H1 (cell line): ENCODE results near the gene DSG2. TPM values are rescaled to one million over a fixed set of nuclear protein-coding genes. Genes with fewer than 3 reads are reported as not detected.

Experiments
- CTCF ChIA-PET: fragments of 300-600 bp; sonication (Branson Sonifier 250); formaldehyde crosslinking; loops from one replicate; lab custom pipeline; 2021; ENCODE audit not compliant: partially characterized antibody; lab: Charles Lee
- POLR2A ChIA-PET: fragments of 300-600 bp; sonication (Branson Sonifier 250); formaldehyde crosslinking; loops from one replicate; lab custom pipeline; 2021; ENCODE audit warnings: inconsistent platforms; ENCODE audit not compliant: partially characterized antibody; lab: Charles Lee
- DNase-seq, 2 experiments: peaks; one replicate each; pipeline versions ENCODE4 v3.0.0 to v3.0.0-alpha.2; 2010 to 2022; ENCODE audit warnings: low spot score in 2 of 2, low read depth in 1 of 2, mixed read lengths in 1 of 2
- FAIRE-seq: peaks from 2 replicates; lab custom pipeline; 2011; peaks lifted over from hg19 to GRCh38; lab: Jason Lieb, UNC
- H2AFZ ChIP-seq: 2 replicates; pipeline ENCODE4 v1.8.1; 2012; ENCODE audit warnings: low read length, inconsistent platforms
- H2AK5ac ChIP-seq: 2 replicates; pipeline ENCODE4 v1.6.1; 2013; ENCODE audit warnings: low read depth, low read length
- H2BK120ac ChIP-seq: replicated peaks from 2 replicates; pipeline ENCODE3; 2013; ENCODE audit warnings: low read depth, low read length, inconsistent platforms
- H2BK12ac ChIP-seq: 2 replicates; pipeline ENCODE4 v1.6.1; 2013; ENCODE audit warnings: low read depth, low read length
- H2BK15ac ChIP-seq: 2 replicates; pipeline ENCODE4 v1.6.1; 2013; ENCODE audit warnings: low read length
- H2BK20ac ChIP-seq: 2 replicates; pipeline ENCODE4 v1.6.1; 2013; ENCODE audit warnings: low read length
- H2BK5ac ChIP-seq: 2 replicates; pipeline ENCODE4 v1.6.1; 2013; ENCODE audit warnings: low read depth, low read length
- H3K14ac ChIP-seq: 2 replicates; pipeline ENCODE4 v1.6.1; 2013; ENCODE audit warnings: inconsistent platforms; ENCODE audit not compliant: insufficient read length
- H3K18ac ChIP-seq: 2 replicates; pipeline ENCODE4 v1.6.1; 2013; ENCODE audit warnings: low read length; ENCODE audit errors: extremely low read depth
- H3K23ac ChIP-seq: 2 replicates; pipeline ENCODE4 v1.6.1; 2013; ENCODE audit warnings: inconsistent platforms; ENCODE audit not compliant: insufficient read length
- H3K23me2 ChIP-seq: 2 replicates; pipeline ENCODE4 v1.6.1; 2013; ENCODE audit warnings: low read depth, low read length
- H3K27ac ChIP-seq: 2 replicates; pipeline ENCODE4 v1.6.1; 2011; ENCODE audit warnings: low read depth, low read length, inconsistent platforms
- H3K27me3 ChIP-seq, 4 experiments: replicated peaks in 1 of 4; 1 replicate in 1 of 4; 2 replicates in 3 of 4; pipeline versions ENCODE4 v1.6.1 to v1.8.1; 2011 to 2013; ENCODE audit warnings: low read length in 3 of 4, mild to moderate bottlenecking in 3 of 4, inconsistent platforms in 2 of 4, mixed read lengths in 2 of 4, moderate library complexity in 1 of 4; ENCODE audit not compliant: control insufficient read depth in 3 of 4, insufficient read depth in 3 of 4; ENCODE audit errors: extremely low read depth in 1 of 4
- H3K36me3 ChIP-seq, 4 experiments: 2 replicates each; pipeline versions ENCODE4 v1.6.1 to v1.8.1; 2011 to 2013; ENCODE audit warnings: mild to moderate bottlenecking in 4 of 4, low read length in 3 of 4, moderate library complexity in 2 of 4, control low read depth in 1 of 4, inconsistent platforms in 1 of 4; ENCODE audit not compliant: insufficient read depth in 4 of 4, control insufficient read depth in 2 of 4
- H3K4ac ChIP-seq: replicated peaks from 2 replicates; pipeline ENCODE3; 2013; ENCODE audit warnings: low read length, low read depth, mixed read lengths, inconsistent platforms; ENCODE audit not compliant: insufficient read length
- H3K4me1 ChIP-seq, 4 experiments: replicated peaks in 1 of 4; 1 replicate in 1 of 4; 2 replicates in 3 of 4; pipeline versions ENCODE4 v1.6.1 to v1.8.1; 2011 to 2013; ENCODE audit warnings: low read length in 3 of 4, inconsistent platforms in 2 of 4, mixed read lengths in 1 of 4; ENCODE audit not compliant: insufficient read depth in 4 of 4, control insufficient read depth in 3 of 4
- H3K4me2 ChIP-seq, 2 experiments: 2 replicates each; pipeline versions ENCODE4 v1.6.1 to v1.8.1; 2011 to 2013; ENCODE audit warnings: low read depth in 2 of 2, low read length in 2 of 2, control low read depth in 1 of 2, inconsistent platforms in 1 of 2, mild to moderate bottlenecking in 1 of 2; ENCODE audit not compliant: insufficient read depth in 1 of 2
- H3K4me3 ChIP-seq, 4 experiments: fragments of 200-600, 300-600 bp in 1 of 4; sonication (generic), shearing (Covaris generic), sonication (Bioruptor Twin) in 1 of 4; 2 replicates each; pipeline versions ENCODE4 v1.5.1 to v1.8.1; 2011 to 2016; ENCODE audit warnings: low read length in 4 of 4, low read depth in 3 of 4, control low read depth in 2 of 4, inconsistent platforms in 2 of 4, mild to moderate bottlenecking in 2 of 4, mixed read lengths in 1 of 4, moderate library complexity in 1 of 4; ENCODE audit not compliant: insufficient read depth in 2 of 4; ENCODE audit errors: extremely low read depth in 1 of 4
- H3K56ac ChIP-seq: replicated peaks from 2 replicates; pipeline ENCODE3; 2013; ENCODE audit warnings: low read depth, mild to moderate bottlenecking, mixed read lengths, low read length, inconsistent platforms; ENCODE audit not compliant: insufficient read length
- H3K79me1 ChIP-seq: 2 replicates; pipeline ENCODE4 v1.6.1; 2013; ENCODE audit warnings: low read depth, low read length, control low read depth
- H3K79me2 ChIP-seq, 2 experiments: 2 replicates each; pipeline versions ENCODE4 v1.6.1 to v1.8.1; 2012 to 2013; ENCODE audit warnings: low read length in 2 of 2, mild to moderate bottlenecking in 2 of 2, inconsistent platforms in 1 of 2; ENCODE audit not compliant: insufficient read depth in 2 of 2, control insufficient read depth in 1 of 2
- H3K9ac ChIP-seq, 4 experiments: replicated peaks in 1 of 4; 1 replicate in 1 of 4; 2 replicates in 3 of 4; pipeline versions ENCODE4 v1.6.1 to v1.8.1; 2011 to 2013; ENCODE audit warnings: low read depth in 3 of 4, low read length in 3 of 4, control low read depth in 2 of 4, mild to moderate bottlenecking in 2 of 4, moderate library complexity in 2 of 4, inconsistent platforms in 1 of 4; ENCODE audit errors: extremely low read depth in 1 of 4
- H3K9me3 ChIP-seq, 2 experiments: 2 replicates each; pipeline versions ENCODE4 v1.6.1 to v1.8.1; 2012 to 2013; ENCODE audit warnings: mild to moderate bottlenecking in 2 of 2, moderate library complexity in 2 of 2, control low read depth in 1 of 2, inconsistent platforms in 1 of 2, low read depth in 1 of 2, low read length in 1 of 2, mixed read lengths in 1 of 2; ENCODE audit not compliant: insufficient read depth in 2 of 2
- H4K20me1 ChIP-seq, 2 experiments: replicated peaks in 1 of 2; 2 replicates each; pipeline versions ENCODE3 to v1.8.1; 2011 to 2013; ENCODE audit warnings: inconsistent platforms in 2 of 2, low read length in 2 of 2, mild to moderate bottlenecking in 1 of 2; ENCODE audit not compliant: insufficient read depth in 2 of 2, control insufficient read depth in 1 of 2
- H4K5ac ChIP-seq: 2 replicates; pipeline ENCODE4 v1.6.1; 2013; ENCODE audit warnings: low read length, low read depth, mixed read lengths, inconsistent platforms; ENCODE audit not compliant: insufficient read length
- H4K8ac ChIP-seq: 2 replicates; pipeline ENCODE4 v1.8.0; 2013; ENCODE audit warnings: mild to moderate bottlenecking, moderate library complexity, low read length, inconsistent platforms; ENCODE audit not compliant: insufficient read depth; ENCODE audit errors: extremely low read depth
- H4K91ac ChIP-seq: replicated peaks from 2 replicates; pipeline ENCODE3; 2013; ENCODE audit warnings: low read length, mixed read lengths, inconsistent platforms; ENCODE audit not compliant: insufficient read length
- BACH1 ChIP-seq: IDR thresholded peaks from 2 replicates; pipeline ENCODE4 v1.6.1; 2012; ENCODE audit warnings: low read length, improper control_type of control experiment
- BCL11A ChIP-seq, 2 experiments: IDR thresholded peaks; one replicate each; pipeline ENCODE4 v1.6.1; 2011; ENCODE audit warnings: low read depth in 2 of 2, low read length in 2 of 2, mild to moderate bottlenecking in 2 of 2
- EP300 ChIP-seq, 2 experiments: IDR thresholded peaks; 1 replicate in 1 of 2; 2 replicates in 1 of 2; pipeline ENCODE4 v1.6.1; 2011 to 2012; ENCODE audit warnings: low read depth in 2 of 2, low read length in 2 of 2, mild to moderate bottlenecking in 2 of 2, borderline replicate concordance in 1 of 2, inconsistent platforms in 1 of 2, moderate library complexity in 1 of 2
- FOSL1 ChIP-seq: IDR thresholded peaks from 2 replicates; pipeline ENCODE4 v1.6.1; 2011; ENCODE audit warnings: mild to moderate bottlenecking, low read depth, low read length, moderate library complexity; ENCODE audit not compliant: insufficient read depth
- POLR2A ChIP-seq, 2 experiments: IDR thresholded peaks; 1 replicate in 1 of 2; 2 replicates in 1 of 2; pipeline ENCODE4 v1.6.1; 2011; ENCODE audit warnings: low read depth in 2 of 2, low read length in 2 of 2, mild to moderate bottlenecking in 2 of 2; ENCODE audit errors: control extremely low read depth in 1 of 2
- POU5F1 ChIP-seq: IDR thresholded peaks from 2 replicates; pipeline ENCODE4 v1.6.1; 2011; ENCODE audit warnings: low read depth, mild to moderate bottlenecking, low read length, moderate library complexity
- TBP ChIP-seq: IDR thresholded peaks from 2 replicates; pipeline ENCODE4 v1.6.1; 2011; ENCODE audit warnings: low read depth, low read length, improper control_type of control experiment
- ZNF274 ChIP-seq: IDR thresholded peaks from 2 replicates; pipeline ENCODE4 v1.7.0; 2012; ENCODE audit warnings: low read length, borderline replicate concordance; ENCODE audit errors: extremely low read depth
- WGBS, 2 experiments: shearing (Covaris generic) in 1 of 2; methylation state at CpG; one replicate each; pipeline versions ENCODE4 v1.1.6 to v1.1.7; 2013 to 2015; ENCODE audit warnings: low lambda C conversion rate in 2 of 2, mixed read lengths in 2 of 2, inconsistent platforms in 1 of 2, low coverage in 1 of 2, missing lambda C conversion rate in 1 of 2; ENCODE audit not compliant: insufficient replicate concordance in 2 of 2, insufficient coverage in 1 of 2, insufficient read length in 1 of 2; ENCODE audit errors: extremely low coverage in 1 of 2, missing lambda C conversion rate in 1 of 2; 5-methylcytosine and 5-hydroxymethylcytosine counted together
- polyA plus RNA-seq, 7 experiments: library from polyadenylated mRNA; depleted of rRNA in 3 of 7; stranded (reverse) in 5 of 7; unstranded in 2 of 7; fragments of >200 nt in 5 of 7; fragments of 200-250 nt in 2 of 7; gene quantifications; 1 replicate in 5 of 7; 2 replicates in 1 of 7; 4 replicates in 1 of 7; pipeline versions ENCODE4 v1.2.1 to v1.2.3, GENCODE V29; 2011 to 2013; ENCODE audit warnings: missing spikeins in 2 of 7, mixed read lengths in 2 of 7
- total RNA-seq: library from RNA; stranded (reverse); fragmentation: NEBNext Ultra II Directional; extraction: Animal tissue kit (Norgen Biotek cat#: 25700); gene quantifications from 2 replicates; pipeline ENCODE4 v1.2.1, GENCODE V29; 2021
- TF ChIP-seq, protein P1 (sequence below): IDR thresholded peaks from 2 replicates; pipeline ENCODE4 v1.6.1; 2012; ENCODE audit warnings: low read length, inconsistent platforms

The DSG2 gene
- total and polyA plus RNA-seq, 2 of the 8 experiments (the other 6 are each of a cell fraction or from before 2014, with no cell fraction given), result 60.1 to 144 TPM

DNA sequence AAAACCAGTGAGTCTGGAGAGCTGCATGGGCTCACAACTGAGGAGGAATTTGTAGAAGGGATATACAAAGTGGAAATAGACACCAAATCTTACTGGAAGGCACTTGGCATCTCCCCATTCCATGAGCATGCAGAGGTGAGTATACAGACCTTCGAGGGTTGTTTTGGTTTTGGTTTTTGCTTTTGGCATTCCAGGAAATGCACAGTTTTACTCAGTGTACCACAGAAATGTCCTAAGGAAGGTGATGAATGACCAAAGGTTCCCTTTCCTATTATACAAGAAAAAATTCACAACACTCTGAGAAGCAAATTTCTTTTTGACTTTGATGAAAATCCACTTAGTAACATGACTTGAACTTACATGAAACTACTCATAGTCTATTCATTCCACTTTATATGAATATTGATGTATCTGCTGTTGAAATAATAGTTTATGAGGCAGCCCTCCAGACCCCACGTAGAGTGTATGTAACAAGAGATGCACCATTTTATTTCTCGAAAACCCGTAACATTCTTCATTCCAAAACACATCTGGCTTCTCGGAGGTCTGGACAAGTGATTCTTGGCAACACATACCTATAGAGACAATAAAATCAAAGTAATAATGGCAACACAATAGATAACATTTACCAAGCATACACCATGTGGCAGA lies 97.3 kb downstream of the DSG2 start:
- Histone ChIP-seq H3K18ac (no peak overlapping the region), H3K79me1 (no peaks in the 10 kb centered on the region), H3K4me1 (no peaks in the 10 kb centered on the region), H3K27me3 (no peaks in the 10 kb centered on the region), H3K36me3 (no peaks in the 10 kb centered on the region), H3K27ac (no peak overlapping the region), H4K20me1 (no peaks in the 10 kb centered on the region), H2BK12ac (no peak overlapping the region), H3K4me3 (no peak overlapping the region), H2BK120ac (no peak overlapping the region), H3K4ac (no peak overlapping the region), H4K8ac (no peak overlapping the region), H3K56ac (no peak overlapping the region), H2BK15ac (no peak overlapping the region), H3K9ac (no peak overlapping the region), H2BK5ac (no peak overlapping the region), H3K9me3 (no peaks in the 10 kb centered on the region), H2BK20ac (no peak overlapping the region), H3K79me2 (no peaks in the 10 kb centered on the region), H3K23me2 (no peaks in the 10 kb centered on the region), H2AK5ac (no peak overlapping the region), H2AFZ (no peak overlapping the region), H4K5ac (no peak overlapping the region), H3K23ac (peak overlapping the region; percentile 60), H3K14ac (no peak overlapping the region), H3K4me2 (no peak overlapping the region), H4K91ac (no peak overlapping the region)
- FAIRE-seq, result no peak
- CTCF ChIA-PET, result interaction anchor here (0.6 to 1.9 kb wide), 4 partner anchors 15 to 31 kb away, joined by 3 to 8 read pairs (median 4); no protein-coding TSS in a partner anchor
- POLR2A ChIA-PET, result interaction anchor here (0.7 kb wide), 1 partner anchor 15 kb away, joined by 3 read pairs; no protein-coding TSS in a partner anchor
- 84% methylated on average over 5 of the region's 5 CpGs; no CpG with 5 or more reads in 1 of the 2 experiments for WGBS, 2 experiments
- no peak for DNase-seq
- TF ChIP-seq TBP (no peak), FOSL1 (no peak), BACH1 (no peak), ZNF274 (no peak), EP300 (IDR thresholded peaks at IDR 0.05; ENCODE audit: borderline replicate concordance in 1 of 2, low read depth in 2 of 2, low read length in 2 of 2) (no peak), POLR2A (IDR thresholded peaks at IDR 0.05; ENCODE audit: control extremely low read depth in 1 of 2, low read depth in 2 of 2, low read length in 2 of 2) (no peak), POU5F1 (no peak), BCL11A (IDR thresholded peaks at IDR 0.05; ENCODE audit: low read depth in 2 of 2, low read length in 2 of 2) (no peak)
- TF ChIP-seq, protein P1, sequence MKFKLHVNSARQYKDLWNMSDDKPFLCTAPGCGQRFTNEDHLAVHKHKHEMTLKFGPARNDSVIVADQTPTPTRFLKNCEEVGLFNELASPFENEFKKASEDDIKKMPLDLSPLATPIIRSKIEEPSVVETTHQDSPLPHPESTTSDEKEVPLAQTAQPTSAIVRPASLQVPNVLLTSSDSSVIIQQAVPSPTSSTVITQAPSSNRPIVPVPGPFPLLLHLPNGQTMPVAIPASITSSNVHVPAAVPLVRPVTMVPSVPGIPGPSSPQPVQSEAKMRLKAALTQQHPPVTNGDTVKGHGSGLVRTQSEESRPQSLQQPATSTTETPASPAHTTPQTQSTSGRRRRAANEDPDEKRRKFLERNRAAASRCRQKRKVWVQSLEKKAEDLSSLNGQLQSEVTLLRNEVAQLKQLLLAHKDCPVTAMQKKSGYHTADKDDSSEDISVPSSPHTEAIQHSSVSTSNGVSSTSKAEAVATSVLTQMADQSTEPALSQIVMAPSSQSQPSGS, result no peak
